Small intestine (tissue), 7 donors: ENCODE results near the gene KDELR3. TPM values are rescaled to one million over a fixed set of nuclear protein-coding genes. Genes with fewer than 3 reads are reported as not detected.

Experiments
- DNase-seq, 2 donors: peaks; one replicate each; pipeline versions ENCODE4 v3.0.0 to v3.0.0-alpha.2; 2013
- FAIRE-seq: peaks from 2 replicates; lab custom pipeline; 2012; peaks lifted over from hg19 to GRCh38; lab: Jason Lieb, UNC
- H3K27ac ChIP-seq, 3 donors: one replicate each; pipeline ENCODE4 v1.5.1; 2013; ENCODE audit warnings: low read length in 2 of 3, mild to moderate bottlenecking in 2 of 3, control low read depth in 1 of 3, inconsistent platforms in 1 of 3, low read depth in 1 of 3, moderate library complexity in 1 of 3
- H3K27me3 ChIP-seq, 3 donors: one replicate each; pipeline ENCODE4 v1.6.1; 2013; ENCODE audit warnings: low read length in 3 of 3, inconsistent platforms in 1 of 3; ENCODE audit not compliant: control insufficient read depth in 3 of 3, insufficient read depth in 3 of 3
- H3K36me3 ChIP-seq, 3 donors: one replicate each; pipeline ENCODE4 v1.6.1; 2013; ENCODE audit warnings: low read length in 3 of 3, inconsistent platforms in 1 of 3, low read depth in 1 of 3, mild to moderate bottlenecking in 1 of 3, moderate library complexity in 1 of 3; ENCODE audit not compliant: control insufficient read depth in 3 of 3, insufficient read depth in 2 of 3
- H3K4me1 ChIP-seq, 3 donors: one replicate each; pipeline ENCODE4 v1.6.1; 2013; ENCODE audit warnings: low read length in 2 of 3, inconsistent platforms in 1 of 3, low read depth in 1 of 3, mild to moderate bottlenecking in 1 of 3, moderate library complexity in 1 of 3; ENCODE audit not compliant: control insufficient read depth in 3 of 3, insufficient read depth in 2 of 3
- H3K4me3 ChIP-seq, 3 donors: one replicate each; pipeline ENCODE4 v1.5.1; 2013; ENCODE audit warnings: low read length in 3 of 3, control low read depth in 1 of 3, inconsistent platforms in 1 of 3, low read depth in 1 of 3, mild to moderate bottlenecking in 1 of 3, moderate library complexity in 1 of 3
- H3K9me3 ChIP-seq, 2 donors: one replicate each; pipeline ENCODE4 v1.6.1; 2013; ENCODE audit warnings: low read depth in 1 of 2, low read length in 1 of 2; ENCODE audit not compliant: control insufficient read depth in 2 of 2, insufficient read depth in 1 of 2
- WGBS, 3 donors: extraction: QIAGEN DNeasy Blood & Tissue Kit; methylation state at CpG; one replicate each; pipeline ENCODE4 v1.1.7; 2013; 5-methylcytosine and 5-hydroxymethylcytosine counted together
- polyA plus RNA-seq, 4 donors: library from polyadenylated mRNA; stranded (reverse) in 3 of 4; unstranded in 1 of 4; fragments of 200-250 nt in 3 of 4; fragments of 120-200 nt in 1 of 4; gene quantifications; one replicate each; pipeline versions ENCODE4 v1.2.1 to v1.2.3, GENCODE V29; 2013
- donor health status: healthy with polysubstance abuse.
- donor health status: control.
- donor health status: control.
- donor health status: Bipolar disorder and iron deficiency.
- donor health status: healthy.

Gene KDELR3
- polyA plus RNA-seq, 4 donors, result 6.5 to 60.6 (median 10.7) TPM

GRCh38 chr22:38442967-38443627 lies 24.8 kb upstream of the KDELR3 start:
- no peaks in the 10 kb centered on the region for H3K36me3 ChIP-seq
- 57 to 63% (median 57%) methylated on average over 13 of the region's 13 CpGs for WGBS, 3 donors
- no peak for DNase-seq
- H3K4me1 ChIP-seq, result no peaks in the 10 kb centered on the region
- no peaks in the 10 kb centered on the region for H3K9me3 ChIP-seq
- no peak for FAIRE-seq
- H3K27me3 ChIP-seq, result peaks cover 0 to 53% (median 2%) of the 10 kb centered on the region in 3 donors
- no peak overlapping the region for H3K4me3 ChIP-seq
- H3K27ac ChIP-seq, result no peak overlapping the region

DNA sequence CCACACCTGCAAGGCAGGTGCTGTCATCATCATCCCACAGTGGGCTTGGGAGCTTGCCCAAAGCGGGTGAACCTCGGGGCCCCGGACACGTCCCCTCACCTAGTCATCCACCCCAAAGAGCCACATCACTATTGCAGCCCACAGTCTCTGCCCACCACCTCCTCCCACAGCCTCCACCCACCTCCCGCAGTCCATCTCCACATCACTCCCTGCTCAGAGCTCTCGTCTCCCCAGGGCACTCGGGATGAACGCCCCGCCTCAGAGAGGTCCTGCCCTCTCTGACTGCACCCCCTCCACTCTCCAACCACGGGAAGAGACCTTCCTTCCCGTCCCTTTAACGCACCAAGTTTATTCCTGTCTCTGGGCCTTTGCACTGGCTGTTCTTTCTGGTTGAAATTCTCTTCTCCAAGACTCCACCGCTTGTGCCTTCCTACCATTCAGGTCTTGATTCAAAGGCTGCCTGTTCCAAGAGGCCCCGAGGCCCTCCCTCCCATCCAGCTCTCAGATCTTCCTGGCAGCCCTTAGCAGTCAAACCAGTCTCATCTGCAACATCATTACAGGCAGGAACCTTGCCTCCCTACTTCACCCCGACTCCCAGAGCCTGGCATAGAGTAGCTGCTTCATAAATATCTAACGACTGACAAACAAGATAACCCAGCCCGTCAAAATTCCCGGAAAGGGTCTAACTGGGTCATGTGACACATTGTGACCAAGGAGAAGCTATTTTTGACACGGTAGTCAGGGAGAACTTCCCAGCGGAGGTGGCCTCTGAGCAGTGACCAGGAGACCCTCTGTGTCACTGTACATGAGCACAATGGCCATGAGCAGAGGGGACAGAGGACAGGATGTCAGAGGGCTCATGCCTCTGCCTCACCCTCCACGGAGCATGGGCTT lies 24.0 kb upstream of the KDELR3 start:
- peaks cover 0 to 60% (median 2%) of the 10 kb centered on the region in 3 donors for H3K27me3 ChIP-seq
- H3K36me3 ChIP-seq, result no peaks in the 10 kb centered on the region
- FAIRE-seq, result no peak
- DNase-seq, result no peak
- no peak overlapping the region for H3K27ac ChIP-seq
- H3K9me3 ChIP-seq, result no peaks in the 10 kb centered on the region
- H3K4me1 ChIP-seq, result no peaks in the 10 kb centered on the region
- WGBS, 3 donors, result 35 to 57% (median 39%) methylated on average over 16 to 21 of the region's 21 CpGs
- no peak overlapping the region for H3K4me3 ChIP-seq

DNA sequence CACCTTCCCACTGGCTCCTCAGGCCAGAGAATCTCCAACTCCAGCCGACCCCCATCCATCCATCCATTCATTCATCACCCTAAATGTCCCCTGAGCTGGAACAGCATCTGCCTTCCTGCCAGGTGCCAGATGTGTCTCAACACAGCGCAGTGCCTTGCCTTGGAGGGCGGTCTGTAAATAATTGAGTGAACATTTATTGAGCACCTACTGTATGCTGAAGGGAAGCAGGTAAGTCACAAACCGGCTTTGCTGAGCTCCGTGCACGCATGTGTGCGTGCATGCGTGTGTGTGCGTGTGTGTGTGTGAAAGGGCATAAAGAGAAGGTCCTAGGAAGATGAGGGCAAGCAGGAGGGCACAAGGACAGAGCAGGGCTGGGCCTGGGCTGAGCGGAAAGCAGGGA lies 23.1 kb upstream of the KDELR3 start:
- no peaks in the 10 kb centered on the region for H3K4me1 ChIP-seq
- WGBS, 3 donors, result 81 to 89% (median 84%) methylated on average over 10 of the region's 10 CpGs
- H3K9me3 ChIP-seq, result no peaks in the 10 kb centered on the region
- H3K4me3 ChIP-seq, result no peak overlapping the region
- H3K27me3 ChIP-seq, result peaks cover 0 to 69% (median 2%) of the 10 kb centered on the region in 3 donors
- DNase-seq (no peak), FAIRE-seq (no peak)
- H3K27ac ChIP-seq, result no peak overlapping the region
- no peaks in the 10 kb centered on the region for H3K36me3 ChIP-seq

DNA sequence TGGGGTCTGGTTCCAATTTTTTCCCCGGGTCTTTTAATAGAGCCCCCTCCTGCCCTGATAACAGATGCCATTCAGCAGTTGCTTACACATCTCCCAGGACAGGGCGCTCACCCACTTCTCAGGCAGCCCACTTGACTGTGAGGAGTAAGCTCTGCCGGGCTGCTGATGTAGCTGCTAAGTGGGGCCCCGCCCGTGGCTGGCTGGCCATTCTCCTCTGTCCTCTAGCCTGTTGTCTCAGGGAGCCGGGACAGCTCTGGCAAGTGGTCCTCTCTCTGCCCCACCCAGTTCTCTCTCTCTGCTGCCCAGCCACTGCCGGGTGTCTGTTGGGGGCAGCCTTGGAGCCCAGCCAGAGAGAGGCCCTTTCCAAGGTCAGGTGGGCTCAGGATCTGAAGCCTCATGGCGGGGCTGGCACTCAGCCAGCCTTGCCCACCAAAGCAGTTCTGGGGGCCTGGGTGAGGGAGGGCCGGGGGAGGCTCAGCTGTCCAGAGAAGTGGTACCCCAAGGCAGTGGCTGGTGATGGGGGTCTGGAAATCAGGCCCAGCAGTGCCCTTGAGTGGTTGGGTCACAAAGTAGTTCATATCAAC lies 21.8 kb upstream of the KDELR3 start:
- Histone ChIP-seq H3K9me3 (no peaks in the 10 kb centered on the region), H3K4me1 (no peaks in the 10 kb centered on the region), H3K4me3 (no peak overlapping the region), H3K27me3 (peaks cover 0 to 79% (median 0%) of the 10 kb centered on the region in 3 donors), H3K36me3 (no peaks in the 10 kb centered on the region), H3K27ac (no peak overlapping the region)
- no peak for FAIRE-seq
- 45 to 63% (median 59%) methylated on average over 9 of the region's 9 CpGs for WGBS, 3 donors
- DNase-seq, result no peak

DNA sequence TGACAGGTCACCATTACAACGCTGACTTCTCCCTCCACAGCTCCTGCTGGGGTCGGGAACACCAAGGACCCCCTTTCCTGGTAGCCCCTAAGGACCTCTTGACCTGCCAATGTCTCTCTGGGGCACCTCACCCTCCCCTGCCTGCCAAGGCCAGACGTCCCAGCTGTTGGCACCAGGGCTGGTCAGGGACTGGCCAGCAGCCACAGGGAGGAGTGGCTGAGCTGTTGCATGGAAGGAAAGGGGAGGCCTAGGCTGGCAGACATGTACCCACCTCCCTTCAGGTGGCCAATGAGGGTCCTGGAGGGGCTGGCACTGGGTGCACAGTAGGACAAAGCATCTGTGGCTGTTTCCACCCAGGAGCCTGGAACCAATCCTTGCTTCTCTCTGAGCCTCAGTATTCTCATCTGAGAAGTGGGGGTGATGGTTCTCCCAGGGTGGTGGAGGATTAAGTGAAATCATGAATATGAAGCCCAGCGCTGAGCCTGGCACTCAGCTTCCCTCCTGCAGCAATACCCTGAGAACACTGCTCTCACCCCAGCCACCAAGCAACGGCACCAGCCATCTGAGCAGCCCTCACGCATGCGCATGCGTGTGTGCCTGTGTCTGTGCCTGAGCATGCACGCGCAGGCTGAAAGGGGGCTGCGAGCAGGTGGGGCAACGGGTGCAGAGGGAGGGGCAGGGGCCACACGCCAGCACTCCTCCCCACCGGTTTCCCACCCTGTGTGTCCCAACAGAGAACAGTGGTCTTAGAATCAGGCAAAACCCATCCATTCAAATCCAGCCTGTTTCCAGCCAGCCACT lies 18.8 kb upstream of the KDELR3 start:
- H3K4me3 ChIP-seq, result no peak overlapping the region
- WGBS, 3 donors, result 69 to 79% (median 70%) methylated on average over 14 of the region's 14 CpGs
- no peak for FAIRE-seq

GRCh38 chr22:38449776-38450175 lies 18.1 kb upstream of the KDELR3 start:
- Histone ChIP-seq H3K36me3 (no peaks in the 10 kb centered on the region), H3K4me1 (peaks cover 0 to 4% (median 0%) of the 10 kb centered on the region in 3 donors), H3K4me3 (no peak overlapping the region), H3K9me3 (no peaks in the 10 kb centered on the region), H3K27ac (no peak overlapping the region), H3K27me3 (peaks cover 0 to 85% (median 22%) of the 10 kb centered on the region in 3 donors)
- no peak for DNase-seq
- 72 to 78% (median 72%) methylated on average over 18 of the region's 18 CpGs for WGBS, 3 donors
- no peak for FAIRE-seq

More for the DNA sequence above, 18.8 kb upstream of the KDELR3 start:
- H3K27me3 ChIP-seq, result peaks cover 0 to 86% (median 17%) of the 10 kb centered on the region in 3 donors
- H3K4me1 ChIP-seq, result no peaks in the 10 kb centered on the region
- DNase-seq, result no peak
- no peaks in the 10 kb centered on the region for H3K9me3 ChIP-seq
- H3K36me3 ChIP-seq, result no peaks in the 10 kb centered on the region
- no peak overlapping the region for H3K27ac ChIP-seq

GRCh38 chr22:38450234-38450797 lies 17.6 kb upstream of the KDELR3 start:
- Histone ChIP-seq H3K4me3 (no peak overlapping the region), H3K9me3 (no peaks in the 10 kb centered on the region), H3K27ac (no peak overlapping the region), H3K36me3 (no peaks in the 10 kb centered on the region), H3K4me1 (peaks cover 0 to 4% (median 0%) of the 10 kb centered on the region in 3 donors), H3K27me3 (peaks cover 0 to 81% (median 22%) of the 10 kb centered on the region in 3 donors)
- DNase-seq (no peak), FAIRE-seq (no peak)
- WGBS, 3 donors, result 54 to 55% (median 55%) methylated on average over 11 of the region's 11 CpGs
